ENCODE measurements around the gene SERPINI1.
"Not testable (repeated sequence)": the region's sequence is repeated elsewhere in the genome, so short reads cannot be mapped to it uniquely, and the experiment has no call there.

Gene SERPINI1

DNA sequence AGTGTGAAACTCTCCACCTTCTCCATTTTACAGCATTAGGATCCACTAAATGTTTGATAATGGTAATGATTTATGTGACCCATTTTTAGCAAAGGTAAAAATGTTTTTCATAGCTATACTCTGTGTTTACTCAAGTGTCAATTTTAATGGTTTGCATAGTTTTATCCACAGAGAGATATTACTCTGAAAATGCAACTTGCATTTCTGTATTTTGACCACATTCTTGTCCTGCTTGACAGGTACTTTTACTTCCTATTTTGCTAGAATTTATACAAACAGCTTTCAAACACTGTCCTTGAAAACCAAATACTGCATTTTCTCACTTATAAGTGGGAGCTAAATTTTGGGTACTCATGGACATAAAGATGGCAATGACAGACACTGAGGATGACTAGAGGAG is 62.9 kb downstream of the SERPINI1 start:
- DNase-seq: no peak

DNA sequence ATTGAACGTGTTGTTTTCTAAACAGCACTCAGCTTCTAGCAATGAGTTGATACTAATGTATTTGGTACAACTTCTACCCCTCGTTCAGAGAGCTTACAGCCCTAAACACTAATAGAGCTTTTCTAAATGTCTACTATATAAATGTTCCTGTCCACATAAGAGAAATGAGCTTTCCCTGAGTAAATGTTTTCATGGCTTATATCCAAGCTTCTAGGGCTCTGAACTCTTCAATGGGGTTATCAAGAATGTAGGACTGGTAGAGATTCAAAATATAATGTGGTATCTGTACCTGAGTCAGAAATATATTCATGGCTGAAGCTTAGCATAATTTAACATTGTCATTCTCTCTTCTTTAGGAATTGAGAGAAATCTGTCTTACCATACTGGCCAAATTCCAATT is 73.4 kb downstream of the SERPINI1 start:
- DNase-seq: no peak

DNA sequence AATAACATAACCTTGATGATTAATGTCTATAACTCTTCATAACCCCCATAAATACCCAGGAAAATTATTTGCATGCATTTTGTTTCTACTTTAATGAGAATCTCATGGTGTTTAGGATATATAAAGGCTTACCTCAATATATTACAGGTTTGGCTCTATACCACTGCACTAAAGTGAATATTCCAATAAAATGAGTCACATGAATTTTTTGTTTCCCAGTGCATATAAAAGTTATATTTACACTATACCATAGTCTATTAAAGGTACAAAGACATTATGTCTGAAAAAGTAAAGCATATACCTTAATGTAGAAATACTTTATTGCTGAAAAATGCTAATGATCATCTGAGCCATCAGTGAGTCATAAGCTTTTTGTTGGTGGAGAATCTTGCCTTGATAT is 74.7 kb downstream of the SERPINI1 start:
- DNase-seq: no peak

- no peak for DNase-seq
Observed at GRCh38 chr3:167811031-167811430, 75.5 kb downstream of the SERPINI1 start.

DNA sequence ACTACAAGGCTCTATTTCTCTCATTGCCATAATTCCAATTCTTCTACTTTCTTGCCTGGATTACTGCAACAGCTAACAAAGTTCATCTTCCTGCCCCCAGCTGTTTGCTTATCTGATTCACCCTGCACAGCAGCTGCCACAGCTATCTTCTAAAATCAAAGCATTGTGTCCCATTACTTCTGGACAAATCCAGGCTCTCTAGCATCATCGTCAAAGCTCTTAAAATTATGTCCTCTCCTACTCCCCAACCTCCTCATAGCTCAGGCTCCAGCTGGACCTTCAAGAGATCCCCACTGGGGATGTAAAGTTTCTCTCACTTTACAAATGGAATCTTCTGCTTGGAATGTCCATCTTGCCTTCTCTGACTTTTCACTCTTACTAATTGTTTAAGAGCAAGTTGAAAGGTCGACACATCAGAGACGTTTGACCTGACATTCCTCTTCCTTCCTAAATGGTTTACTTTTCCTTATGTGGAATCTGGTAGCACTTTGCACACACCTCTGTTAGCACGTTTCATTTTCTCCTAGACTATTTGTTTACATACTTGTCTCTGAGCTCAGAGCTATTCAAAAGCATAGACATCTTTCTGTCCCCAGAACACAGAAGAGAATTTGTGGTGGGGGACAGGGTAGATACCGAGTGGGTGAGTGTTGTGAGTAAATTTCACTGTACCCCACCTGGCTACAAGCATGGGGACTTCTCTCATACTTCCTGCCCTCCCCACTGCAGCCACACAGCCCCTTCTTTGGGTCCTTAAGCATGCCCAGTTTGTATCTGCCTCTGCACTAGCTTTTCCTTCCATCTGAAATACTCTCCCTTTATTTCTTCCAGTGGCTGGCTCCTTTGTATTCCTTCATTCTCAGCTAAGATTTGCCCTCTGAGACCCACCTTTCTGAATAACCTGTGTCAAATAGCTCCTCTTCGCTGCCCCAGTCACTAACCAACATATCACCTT is 77.9 kb downstream of the SERPINI1 start:
- no peak for DNase-seq

DNA sequence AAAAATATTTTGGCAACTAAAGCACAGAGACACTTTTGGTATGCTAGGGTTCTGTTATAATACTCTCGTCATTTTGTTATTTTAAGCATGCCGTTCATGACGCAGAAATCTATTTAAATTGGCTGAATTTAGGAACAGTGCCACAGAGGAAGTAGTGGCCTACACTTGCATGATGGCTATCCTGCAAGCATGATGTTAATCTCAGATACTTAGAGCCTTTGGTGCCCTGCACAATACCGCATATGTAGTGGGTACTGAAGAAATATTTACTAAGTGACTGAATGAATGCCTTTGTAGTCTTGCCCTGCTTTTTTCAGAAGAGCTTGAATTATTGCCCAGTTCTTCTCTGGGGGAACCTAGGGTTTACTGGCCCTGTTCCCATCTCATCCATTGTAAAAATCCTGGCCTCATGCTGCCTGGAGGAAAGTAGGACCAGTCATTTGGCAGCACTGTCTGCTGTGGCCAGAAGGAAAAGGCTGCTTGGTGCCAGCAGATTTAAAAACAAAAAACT is 79.0 kb downstream of the SERPINI1 start:
- no peak for DNase-seq

DNA sequence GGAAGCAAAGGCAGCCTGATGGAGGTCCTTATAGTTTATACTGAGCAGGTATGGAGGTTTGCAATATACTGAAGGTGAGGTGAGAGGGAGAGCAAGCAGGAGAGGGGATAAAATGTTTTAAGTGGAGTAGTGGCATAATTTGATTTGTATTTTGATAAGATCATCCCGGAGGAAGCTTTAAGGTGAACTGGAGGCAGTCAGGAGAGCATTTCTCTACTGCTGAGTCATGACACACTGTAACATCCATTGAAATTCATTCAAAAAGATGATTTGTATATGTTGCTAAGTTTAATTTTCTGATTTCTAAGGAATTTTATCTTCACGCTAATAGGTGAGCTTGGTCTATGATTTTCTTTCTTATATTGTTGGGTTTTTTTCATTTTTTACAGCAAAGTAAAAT is 81.4 kb downstream of the SERPINI1 start:
- DNase-seq: no peak

DNA sequence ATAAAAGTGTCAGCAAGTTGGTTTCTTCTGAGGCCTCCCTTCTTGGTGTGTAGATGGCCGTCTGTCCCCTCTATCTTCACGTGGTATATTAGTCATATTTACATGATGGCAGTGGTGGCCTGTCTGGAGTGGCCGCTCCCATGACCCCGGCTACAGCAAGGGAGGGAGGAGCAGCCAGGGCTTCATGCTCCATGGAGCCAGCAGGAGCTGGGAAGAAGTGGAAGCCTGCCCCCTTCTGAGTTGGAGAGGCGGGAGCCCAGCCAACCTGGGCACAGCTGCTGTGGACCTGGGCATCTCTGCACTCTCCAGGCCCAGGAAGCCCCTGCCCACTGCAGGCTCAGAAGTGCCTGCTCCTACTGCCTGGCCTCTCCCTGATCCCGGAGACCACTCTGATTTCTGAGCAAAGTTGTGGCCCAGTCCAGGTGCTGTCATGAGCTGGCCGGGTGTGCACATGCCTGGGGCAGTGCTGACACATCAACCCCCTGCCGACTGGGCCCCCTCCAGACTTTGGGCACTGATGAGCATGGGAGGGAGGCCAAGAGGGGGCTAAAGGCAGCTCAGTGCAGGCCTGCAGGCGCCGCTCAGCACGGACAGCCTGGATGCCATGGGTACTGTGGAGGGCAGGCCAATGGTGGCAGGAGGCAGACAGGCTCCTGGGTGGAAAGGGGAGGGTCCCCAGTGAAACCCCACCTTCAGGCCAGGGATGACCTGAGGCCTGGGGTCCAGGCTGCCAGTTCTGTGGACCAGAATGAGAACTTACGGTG is 84.8 kb downstream of the SERPINI1 start:
- DNase-seq: no peak

GRCh38 chr3:167821248-167821805 is 85.8 kb downstream of the SERPINI1 start:
- DNase-seq: no peak

DNA sequence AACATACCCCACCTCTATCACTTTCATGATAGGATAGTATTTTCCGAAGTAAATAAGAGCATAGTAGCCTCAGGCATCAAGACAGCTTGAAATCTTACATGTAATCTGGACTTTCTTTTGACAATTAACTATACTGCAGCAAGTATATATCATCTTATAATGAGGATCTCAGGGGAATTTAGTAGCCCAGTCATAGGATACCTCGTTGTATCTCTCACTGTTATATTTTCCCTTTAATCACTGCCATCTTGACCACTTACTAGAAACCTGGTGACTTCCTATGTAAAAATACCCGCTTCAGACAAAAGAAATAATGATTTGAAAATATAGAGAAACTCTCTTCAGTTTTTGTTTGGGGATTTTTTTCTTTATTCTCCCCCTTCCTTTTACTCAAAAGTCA is 88.2 kb downstream of the SERPINI1 start:
- no peak for DNase-seq

DNA sequence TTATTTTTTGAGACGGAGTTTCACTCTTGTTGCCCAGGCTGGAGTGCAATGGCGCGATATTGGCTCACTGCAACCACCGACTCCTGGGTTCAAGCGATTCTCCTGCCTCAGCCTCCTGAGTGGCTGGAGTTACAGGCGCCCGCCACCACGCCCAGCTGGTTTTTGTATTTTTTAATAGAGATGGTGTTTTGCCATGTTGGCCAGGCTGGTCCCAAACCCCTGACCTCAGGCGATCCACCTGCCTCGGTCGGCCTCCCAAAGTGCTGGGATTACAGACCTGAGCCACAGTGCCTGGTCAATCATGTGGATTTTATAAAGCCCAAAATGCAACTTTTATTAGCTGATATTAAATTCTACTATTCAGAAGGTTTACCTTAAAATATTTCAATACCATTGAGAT is 92.1 kb downstream of the SERPINI1 start:
- DNase-seq: not testable (repeated sequence)

DNA sequence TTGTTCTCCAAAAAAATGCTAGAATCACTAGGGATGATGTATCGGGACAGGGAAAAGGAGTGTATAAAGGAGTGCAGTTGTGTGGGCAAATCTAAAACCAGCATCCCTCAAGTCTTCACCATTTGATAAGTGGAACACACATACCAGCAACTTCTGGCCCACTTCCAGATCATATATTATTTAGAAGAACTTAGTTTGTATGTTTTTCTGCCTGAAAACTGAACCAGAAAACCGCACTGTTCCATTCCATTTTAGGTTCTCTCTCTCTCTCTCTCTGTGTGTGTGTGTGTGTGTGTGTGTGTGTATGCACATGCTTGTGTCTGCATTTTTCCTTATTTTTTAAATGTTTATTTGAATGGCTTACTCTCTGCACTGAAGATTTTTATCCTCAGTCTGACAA is 93.5 kb downstream of the SERPINI1 start:
- no peak for DNase-seq

GRCh38 chr3:167830007-167830406 is 94.5 kb downstream of the SERPINI1 start:
- DNase-seq: no peak

DNA sequence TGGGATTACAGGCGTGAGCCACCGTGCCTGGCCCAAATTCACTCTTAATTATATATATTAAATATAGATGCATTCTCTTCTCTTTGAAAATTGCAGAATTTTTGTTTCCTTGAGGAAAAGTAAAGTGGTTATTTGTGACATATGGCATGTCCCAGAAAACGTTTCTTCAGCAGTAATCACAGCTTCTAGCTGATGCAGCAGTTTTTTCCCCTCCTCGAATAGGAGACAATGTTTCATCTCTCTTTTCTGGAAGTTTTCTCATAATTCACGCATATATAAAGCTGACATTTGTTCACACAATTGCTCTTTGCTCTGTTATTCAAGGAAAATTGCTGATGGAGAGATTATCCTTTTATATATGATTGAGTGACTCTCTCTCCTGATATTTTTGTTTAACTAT is 99.8 kb downstream of the SERPINI1 start:
- DNase-seq: no peak

DNA sequence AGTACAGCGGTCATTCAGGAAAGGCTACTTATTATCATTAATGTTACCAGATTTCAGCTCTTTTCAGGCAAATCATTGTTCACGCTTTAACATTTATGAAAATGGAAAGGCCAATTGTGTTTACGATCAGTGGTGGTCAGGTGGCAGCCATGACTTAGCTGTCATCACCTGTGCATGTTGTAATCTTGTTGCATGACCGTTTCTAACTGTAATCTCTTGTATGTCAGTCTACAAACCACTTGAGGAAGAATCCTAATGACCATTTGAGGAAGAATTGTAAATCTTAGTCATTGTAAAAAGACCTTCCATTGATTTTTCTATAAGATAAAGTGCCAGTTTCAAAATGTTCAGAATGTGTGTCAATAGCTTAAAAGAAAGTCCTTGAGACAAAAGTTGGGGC is 100.4 kb downstream of the SERPINI1 start:
- DNase-seq: no peak

DNA sequence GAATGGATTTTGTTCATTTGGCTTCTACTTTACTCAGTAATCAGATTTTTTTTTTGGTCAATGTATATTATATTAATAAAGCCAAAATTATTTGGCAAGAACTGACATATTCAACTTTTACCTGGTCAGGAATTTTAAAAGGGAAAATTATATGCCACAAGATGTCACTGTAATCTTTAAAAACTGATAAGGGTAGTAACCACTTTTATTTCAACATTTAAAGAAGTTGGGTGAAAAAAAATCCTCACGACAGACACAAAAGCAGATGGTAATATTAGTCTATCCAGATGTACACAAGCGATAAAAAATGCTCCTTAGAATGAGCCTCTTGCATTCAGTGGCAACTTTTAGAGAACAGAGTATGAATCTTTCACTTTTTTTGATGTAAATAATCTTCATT is 101.9 kb downstream of the SERPINI1 start:
- DNase-seq: no peak

DNA sequence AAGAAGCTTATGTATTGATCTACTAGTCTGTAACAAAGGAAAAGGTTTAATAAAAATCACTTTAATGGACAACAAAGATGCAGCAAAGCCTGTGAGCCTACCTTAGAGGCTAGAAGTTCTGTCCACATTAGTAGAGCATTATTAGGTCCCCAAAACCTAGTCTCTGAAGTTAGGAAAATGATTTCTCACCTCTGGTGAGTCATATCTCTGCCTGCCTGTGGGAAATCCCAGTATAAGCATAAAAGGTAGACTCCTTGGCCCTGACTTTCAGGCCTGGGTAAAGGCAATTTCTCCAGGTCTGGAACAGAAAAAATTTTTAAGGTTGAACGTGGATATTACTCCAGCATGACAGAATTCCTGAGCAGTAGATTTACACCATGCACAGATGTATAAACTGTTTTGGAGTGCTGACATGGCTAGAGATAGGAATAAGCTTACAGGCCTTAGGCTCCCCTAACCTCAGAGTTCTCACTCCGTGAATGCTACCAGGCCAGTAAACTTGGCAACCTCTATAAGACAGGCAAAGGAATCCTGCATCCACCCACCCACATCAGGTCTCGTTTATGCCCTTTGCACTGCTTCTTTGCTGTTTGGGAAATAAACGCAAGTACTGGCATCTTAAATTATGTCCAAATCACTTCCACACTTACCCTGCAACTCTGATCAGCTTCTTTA is 104.1 kb downstream of the SERPINI1 start:
- no peak for DNase-seq

- DNase-seq: no peak
Observed at GRCh38 chr3:167840247-167840646, 104.7 kb downstream of the SERPINI1 start.

GRCh38 chr3:167843481-167843880 is 108.0 kb downstream of the SERPINI1 start:
- no peak for DNase-seq

- no peak for DNase-seq
Observed at GRCh38 chr3:167843886-167844285, 108.4 kb downstream of the SERPINI1 start.

GRCh38 chr3:167844528-167844927 is 109.0 kb downstream of the SERPINI1 start:
- DNase-seq: no peak

DNA sequence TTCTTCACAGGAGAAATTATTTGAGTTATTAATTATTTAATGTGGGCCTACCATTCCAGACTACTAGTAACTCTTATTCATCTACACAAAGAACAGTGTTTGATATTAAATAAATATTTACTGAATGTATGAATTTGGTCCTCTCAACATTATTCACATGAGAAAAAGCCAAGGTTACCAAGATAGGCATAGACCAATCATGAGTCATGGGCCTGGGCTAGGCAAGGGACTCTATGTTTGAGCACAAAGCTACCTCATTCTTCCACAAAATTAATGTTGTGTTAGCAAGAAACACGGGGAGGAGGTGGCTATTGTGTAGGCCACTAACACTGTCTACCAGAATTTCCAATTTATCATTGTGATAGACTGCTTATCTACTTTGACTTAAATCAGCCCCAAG is 115.7 kb downstream of the SERPINI1 start:
- DNase-seq: no peak

DNA sequence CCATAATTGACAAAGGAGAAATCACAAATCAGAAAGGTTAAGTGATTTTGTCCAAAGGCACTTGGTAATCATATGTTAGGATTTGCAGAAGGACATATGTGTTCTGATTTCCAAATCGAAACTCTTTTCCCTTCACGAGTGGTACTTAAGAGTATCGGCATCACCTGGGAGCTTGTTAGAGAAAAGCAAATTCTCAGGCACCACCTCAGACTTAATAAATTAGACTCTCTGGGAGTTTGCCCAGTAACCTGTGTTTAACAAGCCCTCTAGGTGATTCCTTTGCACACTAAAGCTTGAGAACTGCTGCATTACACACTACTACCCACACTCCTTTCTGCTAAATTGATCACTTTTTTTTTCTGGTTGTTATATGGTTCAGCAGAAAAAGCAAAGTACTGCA is 116.2 kb downstream of the SERPINI1 start:
- DNase-seq: no peak

Data from activated CD4-positive, alpha-beta T cell treated with anti-CD3 and anti-CD28 coated beads for 4 hours (primary cell).